HEK293T (cell line): ENCODE measurements around the gene ANXA5.

ENCODE experiments used
- BHLHE40 ChIP-seq: fragments of 450-650 bp; IDR thresholded peaks from 2 replicates; pipeline ENCODE4 v1.6.1; 2016; ENCODE audit warnings: mild to moderate bottlenecking, moderate library complexity, borderline replicate concordance
- ELF4 ChIP-seq: fragments of 450-650 bp; IDR thresholded peaks from 2 replicates; pipeline ENCODE4 v1.6.1; 2017; ENCODE audit warnings: antibody characterized with exemption
- FOXM1 ChIP-seq: fragments of 450-650 bp; IDR thresholded peaks from 2 replicates; pipeline ENCODE4 v1.6.1; 2017; ENCODE audit warnings: mild to moderate bottlenecking, borderline replicate concordance
- L3MBTL2 ChIP-seq: fragments of 450-650 bp; conservative IDR thresholded peaks from 2 replicates; pipeline ENCODE4 v1.6.1; 2016; ENCODE audit warnings: mild to moderate bottlenecking
- LEF1 ChIP-seq: fragments of 450-650 bp; IDR thresholded peaks from 2 replicates; pipeline ENCODE4 v1.6.1; 2017; ENCODE audit warnings: mild to moderate bottlenecking, borderline replicate concordance

GRCh38 chr4:121662225-121662624 is 34.6 kb downstream of the ANXA5 start:
- no peak for TF ChIP-seq L3MBTL2
- TF ChIP-seq BHLHE40, result no peak
- TF ChIP-seq ELF4, result no peak
- no peak for TF ChIP-seq LEF1
- no peak for TF ChIP-seq FOXM1
